Gastrocnemius medialis (tissue), 4 donors: ENCODE measurements around the gene FAM118B. TPM values are rescaled to one million over a fixed set of nuclear protein-coding genes. Genes with fewer than 3 reads are reported as not detected.

ENCODE experiments used
- ATAC-seq, 2 donors: fragments of 150-250 bp; one replicate each; pipeline ENCODE4 v1.9.1; 2016
- DNase-seq, 2 donors: peaks; one replicate each; pipeline ENCODE4 v3.0.0-alpha.2; 2019
- H3K27ac ChIP-seq, 4 donors: fragments of 200-600 bp; sonication (generic); 1 replicate in 1 of 4; 2 replicates in 3 of 4; pipeline ENCODE4 v1.5.1; 2016 to 2018; ENCODE audit warnings: mild to moderate bottlenecking in 2 of 4, moderate library complexity in 1 of 4
- H3K27me3 ChIP-seq, 3 donors: fragments of 200-600 bp; sonication (generic) in 2 of 3; 1 replicate in 1 of 3; 2 replicates in 2 of 3; pipeline versions ENCODE4 v1.5.1 to v1.6.0; 2016 to 2019; ENCODE audit warnings: mild to moderate bottlenecking in 1 of 3, moderate library complexity in 1 of 3
- H3K36me3 ChIP-seq, 2 donors: fragments of 200-600 bp; sonication (generic) in 1 of 2; one replicate each; pipeline ENCODE4 v1.5.1; 2017 to 2018
- H3K4me1 ChIP-seq, 2 donors: fragments of 200-600 bp; sonication (generic) in 1 of 2; one replicate each; pipeline ENCODE4 v1.5.1; 2016 to 2017; ENCODE audit warnings: mild to moderate bottlenecking in 2 of 2
- H3K4me3 ChIP-seq, 4 donors: fragments of 200-600 bp; sonication (generic) in 3 of 4; 1 replicate in 1 of 4; 2 replicates in 3 of 4; pipeline ENCODE4 v1.5.1; 2016 to 2019; ENCODE audit warnings: mild to moderate bottlenecking in 2 of 4
- H3K9me3 ChIP-seq, 3 donors: fragments of 200-600 bp; sonication (generic) in 2 of 3; 1 replicate in 1 of 3; 2 replicates in 2 of 3; pipeline ENCODE4 v1.5.1; 2016 to 2019
- CTCF ChIP-seq, 5 experiments: fragments of 450-650 bp in 3 of 5; fragments of 200-600 bp in 2 of 5; sonication (generic) in 2 of 5; IDR thresholded peaks in 4 of 5; conservative IDR thresholded peaks in 1 of 5; 1 replicate in 4 of 5; 2 replicates in 1 of 5; pipeline ENCODE4 v1.5.1; 2016 to 2019; ENCODE audit warnings: antibody characterized with exemption in 5 of 5, mild to moderate bottlenecking in 3 of 5, moderate library complexity in 3 of 5
- POLR2A ChIP-seq, 2 donors: fragments of 450-650 bp; IDR thresholded peaks; one replicate each; pipeline ENCODE4 v1.6.1; 2017; ENCODE audit warnings: antibody characterized with exemption in 2 of 2, mild to moderate bottlenecking in 2 of 2, moderate library complexity in 2 of 2
- in situ Hi-C, 4 donors: fragments of 200-750 bp; cut with MboI; loops; one replicate each; pipeline versions ENCODE4 v1.15.0 to v1.8.0; 2017; ENCODE audit warnings: low sequenced_read_pairs in 4 of 4
- intact Hi-C: fragments of 100-400 bp; cut with DNase I; formaldehyde crosslinking; loops from one replicate; pipeline ENCODE4 v1.15.1; 2023; ENCODE audit warnings: low total_unique reads
- total RNA-seq, 4 donors: library from RNA; depleted of rRNA; stranded (reverse); fragments of >200 nt; gene quantifications; one replicate each; pipeline versions ENCODE4 v1.1.0 to v1.2.3, GENCODE V29; 2016

Gene FAM118B
- total RNA-seq, 4 donors from 2014 or later: 13.6 to 32.2 (median 23.2) TPM

DNA sequence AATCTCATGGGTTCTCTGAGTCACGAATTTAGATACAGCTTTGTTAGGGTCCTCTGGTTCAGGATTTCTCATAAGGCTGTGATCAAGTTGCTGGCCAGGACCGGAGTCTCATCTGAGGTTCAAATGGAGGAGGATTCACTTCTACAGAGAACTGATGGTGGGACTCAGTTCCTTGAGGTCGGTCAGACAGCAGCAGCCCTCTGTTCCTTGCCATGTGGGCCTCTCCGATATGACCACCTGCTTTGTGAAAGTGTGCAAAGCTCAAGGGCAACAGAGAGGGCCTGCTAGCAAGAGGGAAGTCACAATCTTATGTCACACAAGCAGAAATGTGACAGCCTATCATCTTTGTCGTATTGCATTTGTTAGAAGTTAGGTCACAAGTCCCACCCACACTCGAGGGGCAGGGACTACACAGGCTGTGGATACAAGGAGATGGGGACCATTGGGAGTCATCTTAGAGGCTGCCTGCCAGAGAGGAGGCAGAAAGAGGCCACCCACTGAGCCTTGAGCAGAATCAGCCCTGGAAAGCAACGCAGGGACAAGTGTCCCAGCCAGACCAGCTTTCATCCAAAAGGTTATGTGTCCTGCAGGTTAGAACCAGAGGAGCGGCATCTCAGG lies 34.6 kb upstream of the FAM118B start:
- ATAC-seq (no peak), DNase-seq (no peak)
- in situ Hi-C loops (no loop called here), intact Hi-C loops (no loop called here)
- Histone ChIP-seq H3K9me3 (no peaks in the 10 kb centered on the region), H3K27ac (no peak overlapping the region), H3K36me3 (peaks cover 0 to 14% of the 10 kb centered on the region in 2 donors), H3K4me1 (no peaks in the 10 kb centered on the region), H3K27me3 (no peaks in the 10 kb centered on the region), H3K4me3 (no peak overlapping the region)
- TF ChIP-seq CTCF (IDR thresholded peaks at IDR 0.05 in 4 of 5, conservative IDR thresholded peaks at IDR 0.05 in 1 of 5) (no peak), POLR2A (IDR thresholded peaks at IDR 0.05) (no peak)

DNA sequence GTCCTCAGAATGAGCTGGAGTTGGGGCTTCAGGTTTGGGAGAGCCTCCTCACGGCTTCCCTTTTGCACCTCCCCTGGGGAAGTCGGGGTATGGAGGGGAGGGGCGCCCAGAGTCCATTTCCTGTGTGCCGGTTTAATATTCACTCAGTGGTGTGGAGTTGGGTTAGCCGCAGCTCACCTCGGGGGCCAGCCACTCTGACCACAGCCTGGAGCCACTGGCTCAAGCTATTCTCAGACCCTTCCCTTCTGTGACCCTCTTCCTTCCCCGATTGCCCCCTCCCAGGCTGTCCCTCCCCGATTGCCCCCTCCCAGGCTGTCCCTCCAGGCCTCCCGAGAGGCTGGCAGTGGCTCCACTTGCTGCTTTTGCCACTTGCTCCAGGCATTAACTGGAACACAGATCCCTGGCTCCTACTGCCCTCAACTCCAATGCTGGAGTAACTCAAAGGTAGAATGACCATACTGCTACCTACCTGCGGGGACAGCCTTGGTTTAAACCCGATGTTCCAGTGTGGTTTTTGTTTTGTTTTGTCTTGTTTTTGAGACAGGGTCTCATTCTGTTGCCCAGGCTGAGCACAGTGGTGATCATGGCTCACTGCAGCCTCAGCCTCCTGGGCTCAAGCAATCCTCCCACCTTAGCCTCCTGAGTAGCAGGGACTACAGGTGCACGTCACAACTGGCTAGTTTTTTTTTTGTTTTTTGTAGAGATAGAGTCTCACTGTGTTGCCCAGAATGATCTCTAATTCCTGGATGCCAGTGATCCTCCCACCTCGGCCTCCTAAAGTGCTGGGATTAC lies 29.4 kb upstream of the FAM118B start:
- no peak for DNase-seq
- intact Hi-C loops (no loop called here), in situ Hi-C loops (no loop called here)
- no peak overlapping the region for H3K4me3 ChIP-seq
- ATAC-seq: no peak
- H3K4me1 ChIP-seq: peaks cover 0 to 9% of the 10 kb centered on the region in 2 donors
- TF ChIP-seq POLR2A (IDR thresholded peaks at IDR 0.05) (no peak), CTCF (IDR thresholded peaks at IDR 0.05 in 4 of 5, conservative IDR thresholded peaks at IDR 0.05 in 1 of 5) (no peak)
- peaks cover 0 to 31% of the 10 kb centered on the region in 2 donors for H3K36me3 ChIP-seq
- H3K27me3 ChIP-seq: no peaks in the 10 kb centered on the region
- no peaks in the 10 kb centered on the region for H3K9me3 ChIP-seq
- no peak overlapping the region for H3K27ac ChIP-seq

DNA sequence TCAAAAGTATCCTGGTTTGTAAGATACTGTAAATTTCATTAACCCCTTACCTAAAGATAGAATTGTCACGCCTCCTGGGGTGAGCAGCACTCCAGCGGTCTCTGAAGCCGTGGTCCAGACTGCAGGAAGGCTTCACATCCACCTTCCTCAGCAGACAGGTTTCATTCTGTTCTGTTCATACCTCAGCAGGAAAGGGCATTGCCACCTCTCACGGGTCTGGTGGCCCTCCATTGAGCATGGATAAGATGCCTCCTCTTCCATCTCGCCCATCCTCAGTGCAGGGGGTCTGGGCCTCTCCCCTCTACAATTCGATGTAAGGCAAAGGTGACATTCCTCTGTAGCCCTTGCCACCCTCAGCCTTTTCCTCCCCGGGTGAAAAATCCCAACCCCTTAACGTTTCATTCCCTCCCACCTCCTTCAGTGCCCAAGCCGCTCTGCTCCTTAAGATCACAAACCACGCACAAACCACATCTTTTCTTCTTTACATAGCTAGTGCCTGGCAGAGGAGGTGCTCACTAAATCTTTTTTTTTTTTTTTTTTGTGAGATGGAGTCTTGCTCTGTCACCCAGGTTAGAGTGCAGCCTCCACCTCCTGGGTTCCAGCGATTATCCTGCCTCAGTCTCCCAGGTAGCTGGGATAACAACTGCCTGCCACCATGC lies 28.7 kb upstream of the FAM118B start:
- TF ChIP-seq POLR2A (IDR thresholded peaks at IDR 0.05) (no peak), CTCF (IDR thresholded peaks at IDR 0.05 in 4 of 5, conservative IDR thresholded peaks at IDR 0.05 in 1 of 5) (no peak)
- in situ Hi-C loops: no loop called here
- ATAC-seq: no peak
- intact Hi-C loops: no loop called here
- Histone ChIP-seq H3K9me3 (no peaks in the 10 kb centered on the region), H3K27ac (no peak overlapping the region), H3K36me3 (peaks cover 0 to 32% of the 10 kb centered on the region in 2 donors), H3K4me1 (peaks cover 0 to 9% of the 10 kb centered on the region in 2 donors), H3K4me3 (no peak overlapping the region), H3K27me3 (no peaks in the 10 kb centered on the region)
- no peak for DNase-seq

- no peak for ATAC-seq
Observed at GRCh38 chr11:126185259-126186024, 26.1 kb upstream of the FAM118B start.

More at GRCh38 chr11:126185259-126186024, 26.1 kb upstream of the FAM118B start:
- Histone ChIP-seq H3K4me3 (no peak overlapping the region), H3K9me3 (no peaks in the 10 kb centered on the region), H3K27me3 (no peaks in the 10 kb centered on the region), H3K36me3 (peaks cover 0 to 24% of the 10 kb centered on the region in 2 donors), H3K27ac (peak overlapping the region in 1 of 4 donors; percentile 58), H3K4me1 (peaks cover 2 to 9% of the 10 kb centered on the region in 2 donors)
- intact Hi-C loops: no loop called here
- in situ Hi-C loops: no loop called here
- DNase-seq: no peak
- no peak for TF ChIP-seq POLR2A (IDR thresholded peaks at IDR 0.05)
- no peak for TF ChIP-seq CTCF (IDR thresholded peaks at IDR 0.05 in 4 of 5, conservative IDR thresholded peaks at IDR 0.05 in 1 of 5)
